PC-3 (cell line): ENCODE data around the gene ZNF561. TPM values are rescaled to one million over a fixed set of nuclear protein-coding genes. Genes with fewer than 3 reads are reported as not detected.

ENCODE experiments used
- total RNA-seq: library from RNA; depleted of rRNA; stranded (reverse); fragments of >200 nt; gene quantifications from 2 replicates; pipeline ENCODE4 v1.2.3, GENCODE V29; 2014; rRNA removed

Gene ZNF561
- total RNA-seq, 1 experiment from 2014 or later = 20.1 TPM

Other genes starting within 250 kb of the ZNF561 start
- 31.9 and 32.8 TPM in 2 replicates for gene ZNF266, start 185.7 kb downstream of the ZNF561 start, total RNA-seq
- not detected in 2 replicates for gene ZNF560, start 122.6 kb downstream of the ZNF561 start, total RNA-seq
- gene ZNF426, start 82.6 kb downstream of the ZNF561 start, total RNA-seq = 8.2 and 9.7 TPM in 2 replicates
- gene ZNF121, start 36.7 kb downstream of the ZNF561 start, total RNA-seq = 52.6 and 65.6 TPM in 2 replicates
- gene ZNF562, start 53.9 kb upstream of the ZNF561 start, total RNA-seq = 21.0 and 26.0 TPM in 2 replicates
- 10.9 and 15.7 TPM in 2 replicates for gene ZNF846, start 147.5 kb upstream of the ZNF561 start, total RNA-seq
- 31.4 and 37.6 TPM in 2 replicates for gene FBXL12, start 197.8 kb upstream of the ZNF561 start, total RNA-seq
- 521 and 599 TPM in 2 replicates for gene UBL5, start 206.7 kb upstream of the ZNF561 start, total RNA-seq
- gene PIN1, start 214.1 kb upstream of the ZNF561 start, total RNA-seq = 314 and 349 TPM in 2 replicates